Ishikawa (cell line): ENCODE results near the gene FHIT.

Experiments used
- CREB1 ChIP-seq: IDR thresholded peaks from 2 replicates; pipeline ENCODE4 v1.6.1; 2012; ENCODE audit warnings: low read depth
- EGR1 ChIP-seq: IDR thresholded peaks from 2 replicates; pipeline ENCODE4 v1.6.1; 2012
- EP300 ChIP-seq: IDR thresholded peaks from 2 replicates; pipeline ENCODE4 v1.6.1; 2012; ENCODE audit warnings: borderline replicate concordance
- FOXM1 ChIP-seq: IDR thresholded peaks from 2 replicates; pipeline ENCODE4 v1.6.1; 2012; ENCODE audit warnings: low read depth, borderline replicate concordance
- NFIC ChIP-seq: IDR thresholded peaks from 2 replicates; pipeline ENCODE4 v1.6.1; 2012
- RAD21 ChIP-seq: IDR thresholded peaks from 2 replicates; pipeline ENCODE4 v1.6.1; 2012; ENCODE audit warnings: low read depth
- TAF1 ChIP-seq: IDR thresholded peaks from 2 replicates; pipeline ENCODE4 v1.6.1; 2012; ENCODE audit warnings: low read depth, mild to moderate bottlenecking
- TCF12 ChIP-seq: IDR thresholded peaks from 2 replicates; pipeline ENCODE4 v1.6.1; 2012; ENCODE audit warnings: low read depth
- TEAD4 ChIP-seq: IDR thresholded peaks from 2 replicates; pipeline ENCODE4 v1.6.1; 2012
- YY1 ChIP-seq: IDR thresholded peaks from 2 replicates; pipeline ENCODE4 v1.6.1; 2012; ENCODE audit warnings: low read depth
- TF ChIP-seq, protein P1 (sequence below): IDR thresholded peaks from 2 replicates; pipeline ENCODE4 v1.6.1; 2012; ENCODE audit warnings: low read depth, mild to moderate bottlenecking
- TF ChIP-seq, protein P2 (sequence below): IDR thresholded peaks from 2 replicates; pipeline ENCODE4 v1.6.1; 2012
- TF ChIP-seq, protein P3 (sequence below): IDR thresholded peaks from 2 replicates; pipeline ENCODE4 v1.6.1; 2012

DNA sequence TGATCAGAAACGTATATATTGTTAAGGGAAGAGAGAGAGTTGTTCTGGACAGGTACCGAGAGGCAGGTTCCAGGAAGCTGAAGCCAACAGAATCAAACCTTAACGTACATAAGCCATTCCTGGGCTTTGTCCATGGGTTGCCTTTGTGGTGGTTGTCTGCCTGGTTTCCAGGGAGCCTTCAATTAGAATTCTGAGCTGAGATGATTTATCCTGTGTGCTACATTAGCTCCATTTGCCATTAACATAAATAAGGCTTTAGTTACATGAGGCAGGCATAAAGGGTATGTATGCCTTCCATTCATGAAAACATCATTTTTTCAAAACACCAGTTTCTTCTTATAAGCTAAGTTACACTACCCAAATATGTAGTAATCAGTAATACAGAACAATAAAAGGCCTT is 1472.0 kb downstream of the FHIT start:
- TF ChIP-seq, protein P1, sequence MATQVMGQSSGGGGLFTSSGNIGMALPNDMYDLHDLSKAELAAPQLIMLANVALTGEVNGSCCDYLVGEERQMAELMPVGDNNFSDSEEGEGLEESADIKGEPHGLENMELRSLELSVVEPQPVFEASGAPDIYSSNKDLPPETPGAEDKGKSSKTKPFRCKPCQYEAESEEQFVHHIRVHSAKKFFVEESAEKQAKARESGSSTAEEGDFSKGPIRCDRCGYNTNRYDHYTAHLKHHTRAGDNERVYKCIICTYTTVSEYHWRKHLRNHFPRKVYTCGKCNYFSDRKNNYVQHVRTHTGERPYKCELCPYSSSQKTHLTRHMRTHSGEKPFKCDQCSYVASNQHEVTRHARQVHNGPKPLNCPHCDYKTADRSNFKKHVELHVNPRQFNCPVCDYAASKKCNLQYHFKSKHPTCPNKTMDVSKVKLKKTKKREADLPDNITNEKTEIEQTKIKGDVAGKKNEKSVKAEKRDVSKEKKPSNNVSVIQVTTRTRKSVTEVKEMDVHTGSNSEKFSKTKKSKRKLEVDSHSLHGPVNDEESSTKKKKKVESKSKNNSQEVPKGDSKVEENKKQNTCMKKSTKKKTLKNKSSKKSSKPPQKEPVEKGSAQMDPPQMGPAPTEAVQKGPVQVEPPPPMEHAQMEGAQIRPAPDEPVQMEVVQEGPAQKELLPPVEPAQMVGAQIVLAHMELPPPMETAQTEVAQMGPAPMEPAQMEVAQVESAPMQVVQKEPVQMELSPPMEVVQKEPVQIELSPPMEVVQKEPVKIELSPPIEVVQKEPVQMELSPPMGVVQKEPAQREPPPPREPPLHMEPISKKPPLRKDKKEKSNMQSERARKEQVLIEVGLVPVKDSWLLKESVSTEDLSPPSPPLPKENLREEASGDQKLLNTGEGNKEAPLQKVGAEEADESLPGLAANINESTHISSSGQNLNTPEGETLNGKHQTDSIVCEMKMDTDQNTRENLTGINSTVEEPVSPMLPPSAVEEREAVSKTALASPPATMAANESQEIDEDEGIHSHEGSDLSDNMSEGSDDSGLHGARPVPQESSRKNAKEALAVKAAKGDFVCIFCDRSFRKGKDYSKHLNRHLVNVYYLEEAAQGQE: no peak
- no peak for TF ChIP-seq TCF12
- no peak for TF ChIP-seq RAD21
- TF ChIP-seq, protein P2, sequence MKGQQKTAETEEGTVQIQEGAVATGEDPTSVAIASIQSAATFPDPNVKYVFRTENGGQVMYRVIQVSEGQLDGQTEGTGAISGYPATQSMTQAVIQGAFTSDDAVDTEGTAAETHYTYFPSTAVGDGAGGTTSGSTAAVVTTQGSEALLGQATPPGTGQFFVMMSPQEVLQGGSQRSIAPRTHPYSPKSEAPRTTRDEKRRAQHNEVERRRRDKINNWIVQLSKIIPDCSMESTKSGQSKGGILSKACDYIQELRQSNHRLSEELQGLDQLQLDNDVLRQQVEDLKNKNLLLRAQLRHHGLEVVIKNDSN: no peak
- TF ChIP-seq YY1: no peak
- TF ChIP-seq EP300: no peak
- TF ChIP-seq FOXM1: no peak
- TF ChIP-seq, protein P3, sequence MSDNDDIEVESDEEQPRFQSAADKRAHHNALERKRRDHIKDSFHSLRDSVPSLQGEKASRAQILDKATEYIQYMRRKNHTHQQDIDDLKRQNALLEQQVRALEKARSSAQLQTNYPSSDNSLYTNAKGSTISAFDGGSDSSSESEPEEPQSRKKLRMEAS: no peak
- no peak for TF ChIP-seq EGR1
- no peak for TF ChIP-seq NFIC
- no peak for TF ChIP-seq TAF1
- no peak for TF ChIP-seq CREB1
- no peak for TF ChIP-seq TEAD4
